ENCODE results near the gene WASF3.

GRCh38 chr13:26591672-26592071 is 34.2 kb downstream of the WASF3 start:
- TF ChIP-seq CTCF (IDR thresholded peaks at IDR 0.05; ENCODE audit: insufficient read depth, low read depth, low read length) = no peak
- no peak for TF ChIP-seq EZH2 (IDR thresholded peaks at IDR 0.05; ENCODE audit: insufficient read depth, low read length)
